HG03457 (cell line): ENCODE measurements around the gene MALT1.

Source experiments
- ATAC-seq: cut with Tn5 transposase; IDR thresholded peaks from one replicate; pipeline ENCODE4 v1.9.1; 2021; ENCODE audit warnings: moderate number of reproducible peaks; ENCODE audit not compliant: unreplicated experiment

Gene MALT1

DNA sequence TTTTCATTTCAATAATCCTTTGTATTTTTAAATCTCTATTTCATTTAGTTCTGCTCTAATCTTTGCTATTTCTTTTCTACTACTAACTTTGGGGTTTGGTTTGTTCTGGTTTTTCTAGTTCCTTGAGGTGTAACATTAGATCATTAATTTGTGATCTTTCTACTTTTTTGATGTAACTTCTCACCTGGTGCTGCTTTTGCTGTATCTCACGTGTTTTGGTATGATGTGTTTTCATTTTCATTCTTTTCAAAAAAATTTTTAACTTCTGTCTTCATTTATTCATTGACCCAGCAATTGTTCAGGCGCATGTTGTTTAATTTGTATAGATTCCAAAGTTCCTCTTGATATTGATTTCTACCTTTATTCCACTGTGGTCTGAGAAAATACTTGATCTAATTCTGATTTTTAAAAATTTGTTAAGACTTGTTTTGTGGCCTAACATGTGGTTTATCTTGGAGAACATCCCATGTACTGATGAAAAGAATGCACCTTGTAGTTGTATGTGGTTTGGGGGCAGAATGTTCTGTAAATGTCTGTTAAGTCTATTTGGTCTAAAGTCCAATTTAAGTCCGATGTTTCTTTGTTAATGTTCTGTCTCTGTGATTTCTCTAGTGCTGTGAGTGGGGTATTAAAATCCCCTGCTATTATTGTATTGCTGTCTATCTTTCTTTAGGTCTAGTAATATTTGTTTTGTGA is 17.3 kb upstream of the MALT1 start:
- ATAC-seq = no peak

DNA sequence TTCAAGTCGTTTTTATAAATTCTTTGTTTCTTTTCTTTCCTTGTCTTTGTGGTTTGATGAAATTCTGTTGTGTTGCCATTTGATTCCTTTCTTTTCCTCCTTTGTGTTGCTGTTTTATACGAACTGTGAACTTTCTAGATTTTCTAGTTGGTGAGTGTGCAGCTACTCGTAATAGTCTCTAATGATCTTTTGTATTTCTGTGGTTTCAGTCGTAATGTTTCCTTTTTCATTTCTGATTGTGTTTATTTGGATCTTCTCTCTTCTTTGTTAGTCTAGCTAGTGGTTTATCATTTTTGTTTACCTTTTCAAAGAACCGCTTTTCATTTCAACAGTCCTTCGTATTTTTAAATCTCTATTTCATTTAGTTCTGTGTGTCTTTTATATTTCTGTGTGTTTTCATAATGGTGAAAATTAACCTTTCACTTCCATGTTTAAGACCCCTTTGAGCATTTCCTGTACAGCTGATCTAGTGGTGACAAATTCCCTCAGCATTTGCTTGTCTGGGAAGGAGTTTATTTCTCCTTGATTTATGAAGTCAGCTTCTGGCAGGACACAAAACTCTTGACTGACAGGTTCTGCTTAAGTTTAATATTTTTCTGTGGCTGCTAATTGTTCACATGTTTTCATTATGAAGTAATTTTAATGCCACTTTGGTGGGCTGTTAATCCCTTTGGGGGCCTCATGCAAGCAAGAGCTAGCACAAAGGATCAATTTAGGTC is 16.2 kb upstream of the MALT1 start:
- no peak for ATAC-seq

DNA sequence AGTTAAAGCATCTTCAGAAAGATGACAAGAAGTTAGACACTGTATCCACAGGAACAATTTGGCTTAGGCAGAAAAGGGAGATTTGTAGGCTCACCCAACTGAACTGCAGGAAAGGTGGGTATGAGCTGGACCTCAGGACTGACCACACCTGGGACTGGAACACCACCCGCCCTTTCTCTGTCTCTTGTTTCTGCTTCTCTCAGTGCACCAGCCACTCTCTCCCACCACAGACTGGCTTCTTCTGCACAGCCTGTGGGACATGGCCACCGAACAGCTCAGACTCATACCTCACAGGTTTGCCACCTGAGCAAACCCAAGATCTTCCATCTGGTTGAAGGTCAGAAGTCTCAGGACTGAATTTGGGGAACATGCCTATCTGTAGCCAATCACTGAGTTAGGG is 14.2 kb upstream of the MALT1 start:
- no peak for ATAC-seq

DNA sequence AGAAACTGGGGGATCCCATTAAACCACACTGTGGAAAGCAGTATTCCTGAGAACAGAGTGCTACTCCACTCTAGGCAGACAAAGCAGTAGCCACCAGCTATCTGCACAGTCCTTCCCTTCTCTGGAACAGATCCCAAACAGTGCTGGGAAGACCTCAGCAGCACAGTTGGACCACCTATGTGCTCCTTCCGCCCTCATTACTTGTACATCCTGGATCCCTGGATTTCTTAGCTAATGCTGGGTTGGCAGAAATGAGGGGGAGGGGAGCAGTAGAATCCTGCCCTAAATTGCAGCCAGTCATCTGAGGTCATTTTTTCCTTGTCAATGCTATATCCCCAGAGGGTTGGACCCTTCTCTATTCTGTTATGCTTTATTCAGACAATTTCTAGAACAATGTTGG is 13.8 kb upstream of the MALT1 start:
- ATAC-seq = no peak

DNA sequence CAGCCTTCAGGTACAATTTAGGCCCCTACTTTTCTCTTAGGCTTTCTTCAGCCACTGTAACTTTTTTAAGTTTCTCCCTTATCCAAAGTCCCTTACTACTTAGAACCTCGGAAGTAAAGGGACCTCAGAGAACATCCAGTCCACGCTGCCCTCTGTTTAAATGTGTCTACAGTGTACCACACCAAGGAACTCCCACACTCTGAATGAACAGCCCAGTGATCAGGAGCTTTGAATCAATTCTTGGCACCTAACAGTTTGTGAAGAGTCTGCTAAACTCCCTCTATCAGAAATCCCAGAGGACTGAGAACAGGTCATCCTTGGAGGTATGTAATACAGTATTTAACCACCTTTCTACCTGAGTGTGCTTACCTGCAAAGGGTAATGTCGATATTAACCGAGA is 11.6 kb upstream of the MALT1 start:
- ATAC-seq = no peak

DNA sequence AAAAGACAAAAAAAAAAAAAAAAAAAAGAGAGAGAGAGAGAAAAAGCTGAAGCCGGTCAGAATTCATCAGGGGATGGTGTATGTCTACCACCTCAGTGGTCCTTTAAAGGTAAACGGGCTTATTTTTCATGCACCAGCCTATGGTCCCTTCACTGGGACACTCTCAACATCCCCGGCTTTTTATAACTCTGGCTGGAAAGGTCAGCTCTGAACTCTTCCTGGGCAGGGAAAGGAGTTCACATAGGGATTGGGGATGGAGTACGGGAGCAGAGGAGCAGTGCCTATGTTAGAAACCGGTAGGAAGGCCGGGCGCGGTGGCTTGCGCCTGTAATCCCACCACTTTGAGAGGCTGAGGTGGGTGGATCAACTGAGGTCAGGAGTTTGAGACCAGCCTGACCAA is 10.3 kb upstream of the MALT1 start:
- no peak for ATAC-seq

DNA sequence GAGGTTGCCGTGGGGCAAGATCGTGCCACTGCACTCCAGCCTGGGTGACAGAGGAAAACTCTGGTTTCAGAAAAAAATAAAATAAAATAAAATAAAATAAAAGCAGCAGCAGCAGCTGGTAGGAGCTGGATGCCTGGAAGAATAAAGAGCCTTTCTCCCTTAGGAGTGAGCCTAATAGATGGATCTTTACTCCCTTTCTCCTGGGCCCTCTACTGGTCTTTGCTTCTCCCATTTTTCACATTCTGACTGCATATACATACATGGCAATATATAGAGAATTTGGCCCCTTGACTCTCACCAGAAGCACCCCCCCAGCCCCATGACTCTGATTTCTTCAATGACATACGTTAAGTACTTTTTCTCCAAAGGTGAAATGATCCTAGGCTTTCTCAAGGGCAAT is 9.8 kb upstream of the MALT1 start:
- no peak for ATAC-seq

DNA sequence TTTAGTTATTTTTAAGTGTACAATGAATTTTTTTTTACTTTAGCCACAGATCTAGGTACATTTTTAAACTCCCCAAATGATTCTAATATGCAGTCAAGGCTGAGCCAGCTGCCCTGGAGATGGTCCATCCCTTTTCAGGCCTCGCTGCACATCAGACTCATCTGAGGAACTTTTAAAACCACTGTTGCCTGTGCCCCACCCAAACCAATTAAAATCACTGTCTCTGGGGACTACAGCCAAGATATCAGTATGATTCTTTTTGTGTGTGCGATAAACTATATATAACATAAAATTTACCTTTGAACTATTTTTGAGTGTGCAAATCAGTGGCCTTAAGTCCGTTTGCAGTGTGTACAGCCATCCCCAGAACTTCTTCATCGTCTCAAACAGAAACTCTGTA is 9.1 kb upstream of the MALT1 start:
- no peak for ATAC-seq

DNA sequence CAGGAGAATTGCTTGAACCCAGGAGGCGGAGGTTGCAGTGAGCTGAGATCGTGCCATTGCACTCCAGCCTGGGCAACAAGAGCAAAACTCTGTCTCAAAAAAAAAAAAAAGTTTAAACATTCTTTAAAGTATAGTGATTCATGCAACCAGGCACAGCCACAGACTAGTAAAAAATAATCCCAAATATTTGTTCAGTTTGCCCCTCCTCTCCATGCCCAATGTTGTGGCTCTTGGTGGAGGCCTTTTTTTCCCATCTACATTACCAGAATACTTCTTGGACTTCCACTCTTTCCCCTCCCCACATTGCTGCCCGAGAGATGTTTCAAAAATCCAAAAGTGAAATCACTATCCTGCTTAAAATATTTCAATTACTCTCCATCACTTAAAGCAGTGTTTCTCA is 5.1 kb upstream of the MALT1 start:
- no peak for ATAC-seq

DNA sequence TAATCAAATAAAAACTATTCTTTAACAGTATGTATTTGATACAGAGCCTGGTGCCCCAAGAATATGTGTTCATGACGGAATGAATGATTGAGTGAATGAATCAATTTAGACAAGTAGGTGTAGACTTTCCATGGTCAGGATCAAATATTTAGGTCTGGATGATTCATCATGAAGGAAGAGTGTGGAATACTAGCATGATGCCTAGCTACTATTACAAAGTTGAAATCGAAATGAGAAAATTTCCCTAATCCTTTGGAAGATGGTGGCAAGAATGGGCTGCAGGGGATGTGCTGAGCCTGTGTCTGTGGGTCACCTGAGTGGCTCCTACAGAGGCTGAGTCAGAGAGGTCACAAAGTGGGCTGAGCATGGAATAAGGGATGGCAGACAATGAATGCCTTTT is 3.1 kb upstream of the MALT1 start:
- no peak for ATAC-seq

DNA sequence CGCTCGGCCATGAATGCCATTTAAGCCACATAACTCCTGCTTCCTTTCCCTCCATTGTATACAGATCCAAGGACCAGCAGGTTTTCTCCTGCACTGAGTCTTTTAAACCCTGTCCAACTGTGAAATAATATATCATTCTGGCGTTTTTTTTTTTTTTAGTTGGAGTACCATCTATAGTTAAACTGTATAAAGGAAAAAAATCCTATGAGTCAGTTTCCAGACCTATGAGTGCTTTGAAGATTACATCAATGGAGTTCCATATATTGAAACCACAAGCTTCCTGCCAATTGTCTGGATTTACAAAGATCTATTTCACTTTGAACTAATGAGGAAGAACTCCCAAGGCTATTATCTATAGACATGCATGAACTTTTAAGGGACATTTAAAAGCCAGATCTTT is 2.4 kb upstream of the MALT1 start:
- ATAC-seq = no peak

DNA sequence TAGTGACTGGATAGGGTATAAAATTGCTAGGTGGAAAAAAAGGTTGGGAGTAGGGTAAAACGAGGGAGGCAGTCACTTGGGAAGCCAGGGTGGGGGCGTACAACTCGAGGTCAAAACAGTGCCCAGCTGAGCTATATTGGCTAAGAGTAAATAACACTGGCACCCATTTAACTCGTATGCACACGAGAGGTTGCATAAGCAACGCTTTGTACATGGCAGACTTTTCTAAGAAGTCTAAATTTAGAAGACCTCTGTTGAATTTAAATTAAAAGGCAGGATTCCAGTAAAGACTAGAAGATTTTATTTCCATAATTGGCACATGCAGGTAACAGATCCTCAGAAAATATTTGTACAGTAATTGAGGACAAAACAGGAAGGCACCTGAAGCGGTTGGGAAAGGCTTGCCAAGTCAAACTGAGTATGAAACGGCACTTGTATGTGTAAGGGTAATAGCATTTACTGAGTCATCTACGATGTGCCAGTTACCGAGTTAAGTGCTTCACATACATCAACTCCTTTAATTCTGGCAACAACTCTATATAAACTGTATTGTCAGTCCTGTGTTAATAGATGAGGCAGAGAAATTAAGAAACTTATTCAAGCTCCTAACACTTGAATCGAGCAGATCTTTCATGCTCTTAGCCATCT is 1.4 kb upstream of the MALT1 start:
- no peak for ATAC-seq

DNA sequence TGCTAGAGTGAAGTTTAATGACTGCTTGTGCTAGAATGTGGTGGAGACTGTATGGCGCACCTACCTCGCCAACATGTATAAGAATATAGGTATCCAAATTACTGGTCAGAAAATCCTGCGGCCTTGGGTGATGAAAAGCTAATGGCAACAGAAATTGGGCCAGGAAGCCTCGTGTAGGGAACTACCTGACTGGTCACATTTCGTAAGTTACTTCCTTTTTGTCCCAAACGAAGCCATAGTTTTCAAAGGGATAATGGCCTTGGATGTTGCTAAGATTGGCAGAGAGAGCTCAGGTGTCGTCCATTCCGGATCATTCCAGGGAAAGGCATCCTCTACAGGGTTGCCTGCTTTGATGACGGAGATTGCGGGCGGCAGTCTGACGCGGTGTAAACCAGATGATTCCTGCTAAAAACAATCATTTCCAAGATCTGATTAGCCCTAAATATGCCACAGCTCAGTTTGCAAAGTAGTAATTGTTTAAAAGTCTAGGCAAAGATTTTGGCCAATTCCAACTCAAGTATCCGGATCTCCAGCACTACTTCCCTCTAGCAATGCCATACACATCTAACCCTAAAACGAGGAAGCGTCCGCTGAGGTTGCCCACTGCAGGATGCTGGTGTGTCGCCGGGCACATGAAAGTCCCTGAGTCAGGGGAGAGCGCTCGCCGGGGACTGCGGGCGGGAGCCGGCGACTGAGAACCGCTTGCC is 708 bp upstream of the MALT1 start:
- ATAC-seq = no peak

DNA sequence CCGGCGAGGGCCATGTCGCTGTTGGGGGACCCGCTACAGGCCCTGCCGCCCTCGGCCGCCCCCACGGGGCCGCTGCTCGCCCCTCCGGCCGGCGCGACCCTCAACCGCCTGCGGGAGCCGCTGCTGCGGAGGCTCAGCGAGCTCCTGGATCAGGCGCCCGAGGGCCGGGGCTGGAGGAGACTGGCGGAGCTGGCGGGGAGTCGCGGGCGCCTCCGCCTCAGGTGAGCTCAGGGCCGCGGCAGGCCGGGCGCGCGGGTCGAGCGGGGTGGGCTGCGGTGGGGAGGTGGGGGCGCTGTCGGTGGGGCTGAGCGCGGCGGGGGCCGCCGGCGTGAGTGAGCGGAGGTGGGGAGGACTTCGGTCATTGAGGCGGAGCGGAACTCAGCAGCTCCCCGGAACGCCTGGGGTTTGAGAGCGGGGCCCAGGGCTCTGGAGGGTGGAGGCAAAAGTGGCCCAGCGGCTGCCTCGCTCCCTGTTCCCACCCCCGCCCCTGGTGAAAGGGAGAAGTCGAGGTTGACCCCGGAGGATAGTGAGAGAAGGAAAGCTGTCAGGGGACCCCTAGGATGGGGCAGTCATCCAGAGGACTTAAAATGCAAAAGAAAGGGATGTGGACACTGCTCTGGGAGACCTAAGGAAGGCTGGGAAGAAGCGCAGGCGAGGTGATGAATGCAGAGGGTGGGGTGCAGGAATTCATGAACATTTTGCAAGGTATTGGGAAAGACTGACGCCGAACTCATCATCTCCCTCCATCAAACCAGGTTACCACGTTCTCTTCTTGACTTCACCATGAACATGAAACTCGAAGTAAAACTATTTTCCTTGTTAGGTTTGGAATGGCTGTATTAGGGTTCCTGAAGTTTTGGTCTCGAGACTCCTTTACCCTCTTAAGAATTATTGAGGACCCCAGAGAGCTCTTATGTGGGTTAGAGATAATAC is 633 bp downstream of the MALT1 start:
- ATAC-seq = peak; percentile 20

DNA sequence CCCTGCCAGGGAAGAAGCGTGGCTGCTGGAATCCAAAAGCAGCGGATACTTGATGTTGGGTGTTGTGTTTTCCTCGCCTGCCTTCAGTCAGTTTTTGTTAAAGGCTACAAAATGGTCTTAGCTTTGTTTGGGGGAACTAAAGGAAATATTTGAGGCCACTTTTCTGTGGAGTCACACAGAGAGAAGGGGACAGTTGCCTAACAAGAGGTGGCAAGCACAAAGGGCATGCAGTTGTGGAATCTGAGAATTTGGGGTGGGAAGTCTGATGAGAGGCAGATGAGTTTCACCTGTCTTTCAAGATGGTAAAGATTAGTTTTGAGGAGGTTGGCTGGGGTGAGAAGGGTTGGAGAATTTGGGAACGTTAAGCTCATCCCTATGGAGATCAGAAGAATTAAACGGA is 2.9 kb downstream of the MALT1 start:
- no peak for ATAC-seq

DNA sequence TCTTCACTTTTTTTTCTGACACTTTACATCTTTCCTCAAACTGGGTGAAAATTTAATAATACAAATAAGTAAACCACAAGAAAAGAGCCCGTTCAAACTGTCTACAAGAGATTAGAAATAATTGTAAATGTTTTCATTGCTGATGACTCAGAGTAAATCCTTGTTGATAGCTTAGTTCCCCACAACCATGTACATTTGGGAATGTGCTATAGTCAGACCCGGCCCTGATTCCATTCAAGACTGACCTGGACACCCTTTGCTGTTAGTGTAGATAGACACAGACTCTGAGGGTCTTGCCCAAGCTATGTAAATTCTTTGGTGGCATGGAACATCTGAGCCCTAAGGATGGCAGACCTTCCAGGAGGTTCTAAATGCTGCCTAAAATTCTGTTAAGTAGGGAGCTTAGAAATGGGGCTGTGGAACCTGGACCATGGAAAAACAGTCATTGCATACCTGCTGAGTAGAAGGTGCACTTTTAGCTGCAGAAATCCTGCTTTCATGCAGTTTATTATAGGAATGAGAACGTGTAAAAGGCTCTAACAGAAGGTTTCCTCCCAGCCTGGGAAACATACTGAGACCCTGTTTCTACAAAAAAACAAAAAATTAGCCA is 3.7 kb downstream of the MALT1 start:
- ATAC-seq = no peak

DNA sequence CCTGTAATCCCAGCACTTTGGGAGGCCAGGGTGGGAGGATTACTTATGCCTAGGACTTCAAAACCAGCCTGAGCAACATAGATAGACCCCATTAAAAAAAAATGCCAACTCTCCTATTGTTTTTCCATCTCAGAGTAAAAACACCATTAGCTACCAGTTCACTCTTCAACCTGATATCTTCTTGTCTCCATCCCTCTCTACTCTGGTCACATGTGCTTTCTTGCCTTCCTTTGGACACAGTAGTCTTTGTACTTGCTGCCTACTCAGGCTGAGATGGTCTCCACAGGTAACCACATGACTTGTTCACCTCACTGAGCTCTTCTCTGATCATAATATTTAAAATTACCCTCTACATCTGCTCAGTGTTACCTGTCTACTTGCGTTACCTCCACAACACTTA is 5.0 kb downstream of the MALT1 start:
- no peak for ATAC-seq

DNA sequence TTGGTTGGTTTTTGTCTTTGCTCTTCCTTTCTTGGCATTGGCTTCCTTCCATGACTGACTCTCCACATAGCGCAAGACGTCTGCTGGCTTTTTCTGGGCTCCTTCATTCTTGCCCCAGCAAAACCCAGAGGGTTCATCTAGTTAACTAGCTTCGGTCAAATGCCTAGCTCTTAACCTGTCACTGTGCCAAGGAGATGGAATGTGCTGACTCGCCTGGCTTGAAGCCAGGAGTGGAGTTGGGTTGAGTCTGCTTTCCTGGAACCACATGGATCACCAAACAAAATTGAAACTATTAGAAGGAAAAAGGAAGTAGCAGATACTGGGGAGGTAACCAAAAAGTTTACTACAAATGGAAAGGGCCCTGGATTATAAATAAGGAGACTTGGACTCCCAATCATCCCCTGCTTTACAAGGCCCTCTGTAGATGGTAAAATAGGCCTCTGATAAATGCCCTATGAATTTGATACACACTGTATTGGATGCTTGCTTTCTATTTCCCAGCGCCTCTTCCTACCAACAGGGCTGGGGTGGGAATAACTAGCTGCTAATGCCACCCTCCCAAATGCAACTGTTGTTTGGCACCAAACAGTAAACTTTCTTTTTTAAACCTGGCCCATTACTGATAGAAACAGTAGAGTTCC is 11.3 kb downstream of the MALT1 start:
- no peak for ATAC-seq

DNA sequence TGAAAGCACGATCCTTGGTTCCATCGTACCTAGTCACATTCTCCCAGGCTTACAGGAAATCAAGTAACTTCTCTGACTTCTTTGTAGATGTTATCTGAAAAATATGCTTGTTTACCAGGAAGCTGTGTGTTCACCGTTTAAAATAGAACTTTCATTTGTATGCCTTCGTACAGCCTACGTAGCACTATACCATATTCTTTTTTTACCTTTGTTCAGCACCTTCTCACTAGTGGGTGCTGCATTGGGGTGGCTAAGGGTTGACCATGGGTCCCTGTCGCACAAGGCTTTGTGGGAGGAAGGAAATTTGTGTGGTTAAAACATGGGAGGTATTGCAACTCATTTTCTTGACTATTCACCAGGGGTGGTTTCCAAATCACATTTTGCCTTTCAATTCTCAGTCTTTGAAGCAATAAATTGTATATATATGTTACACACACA is 16.6 kb downstream of the MALT1 start:
- peak; percentile 63 for ATAC-seq

DNA sequence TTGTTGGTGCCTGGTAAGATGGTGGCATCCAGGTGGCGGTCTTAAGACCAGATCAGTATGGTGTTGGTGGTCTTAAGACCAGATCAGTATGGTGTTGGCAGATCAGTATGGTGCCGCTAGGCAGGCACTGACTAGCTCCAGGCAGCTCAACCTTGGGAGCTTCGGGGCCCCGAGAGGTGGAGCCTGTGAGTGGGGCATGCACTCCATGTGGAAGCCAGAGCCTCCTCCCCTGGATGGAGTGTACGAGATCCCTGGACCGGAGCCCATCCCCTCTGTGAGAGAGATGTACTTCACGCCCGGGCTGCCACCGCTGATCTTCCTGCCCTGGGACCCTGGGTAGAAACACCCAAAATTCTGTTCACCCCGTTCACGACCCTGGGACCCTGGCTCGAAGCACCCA is 19.0 kb downstream of the MALT1 start:
- ATAC-seq = no peak
